Prostate gland (tissue), 2 donors: ENCODE measurements around the gene CAPN14. TPM values are rescaled to one million over a fixed set of nuclear protein-coding genes. Genes with fewer than 3 reads are reported as not detected.
A peak's percentile ranks its signal among the peaks of the same experiment; 100 is the strongest.

Source experiments
- DNase-seq: peaks from one replicate; pipeline ENCODE4 v3.0.0-alpha.2; 2019; ENCODE audit warnings: low spot score
- H3K27ac ChIP-seq, 2 donors: fragments of 200-600 bp; sonication (generic); 2 replicates each; pipeline ENCODE4 v1.5.1; 2017 to 2019
- H3K27me3 ChIP-seq: fragments of 200-600 bp; sonication (generic); replicated peaks from 2 replicates; pipeline ENCODE4 v1.5.1; 2019; ENCODE audit not compliant: insufficient read depth
- H3K36me3 ChIP-seq, 2 donors: fragments of 200-600 bp; sonication (generic); 1 replicate in 1 of 2; 2 replicates in 1 of 2; pipeline versions ENCODE4 v1.5.1 to v1.8.1; 2017 to 2019
- H3K4me1 ChIP-seq: fragments of 200-600 bp; sonication (generic); replicated peaks from 2 replicates; pipeline ENCODE4 v1.5.1; 2019
- H3K4me3 ChIP-seq, 2 donors: fragments of 200-600 bp; sonication (generic); 2 replicates each; pipeline ENCODE4 v1.5.1; 2017 to 2019
- H3K9me3 ChIP-seq: fragments of 200-600 bp; sonication (generic); 2 replicates; pipeline ENCODE4 v1.5.1; 2017
- POLR2A ChIP-seq: fragments of 450-650 bp; IDR thresholded peaks from one replicate; pipeline ENCODE4 v1.6.1; 2016; ENCODE audit warnings: antibody characterized with exemption, mild to moderate bottlenecking
- POLR2AphosphoS5 ChIP-seq: sonication (generic); formaldehyde crosslinking; IDR thresholded peaks from one replicate; pipeline ENCODE4 v1.6.1; 2017; ENCODE audit warnings: antibody characterized with exemption
- WGBS: methylation state at CpG from one replicate; pipeline ENCODE4 v1.1.5; 2018; 5-methylcytosine and 5-hydroxymethylcytosine counted together
- intact Hi-C: fragments of 100-400 bp; cut with DNase I; formaldehyde crosslinking; loops from one replicate; pipeline ENCODE4 v1.14.2; 2022
- total RNA-seq, 2 donors: library from RNA; depleted of rRNA; stranded (reverse); fragments of >200 nt; gene quantifications; one replicate each; pipeline ENCODE4 v1.1.0, GENCODE V29; 2016
- TF ChIP-seq, protein P1 (sequence below), 4 experiments: fragments of 200-600 bp in 2 of 4; fragments of 450-650 bp in 2 of 4; sonication (generic) in 2 of 4; IDR thresholded peaks; 1 replicate in 3 of 4; 2 replicates in 1 of 4; pipeline ENCODE4 v1.5.1; 2016 to 2019; ENCODE audit warnings: antibody characterized with exemption in 4 of 4, mild to moderate bottlenecking in 2 of 4, moderate library complexity in 2 of 4

Gene CAPN14
- total RNA-seq, 2 donors from 2014 or later = 0.27 to 0.80 TPM

GRCh38 chr2:31254237-31255203 lies 37.2 kb upstream of the CAPN14 start:
- H3K27me3 ChIP-seq = no peaks in the 10 kb centered on the region
- 51% methylated on average over 19 of the region's 19 CpGs for WGBS
- H3K4me3 ChIP-seq = no peak overlapping the region
- H3K9me3 ChIP-seq = no peaks in the 10 kb centered on the region
- DNase-seq = no peak
- no peak overlapping the region for H3K27ac ChIP-seq
- intact Hi-C loops = no loop called here
- TF ChIP-seq POLR2AphosphoS5 = no peak
- no peak for TF ChIP-seq POLR2A
- TF ChIP-seq, protein P1, sequence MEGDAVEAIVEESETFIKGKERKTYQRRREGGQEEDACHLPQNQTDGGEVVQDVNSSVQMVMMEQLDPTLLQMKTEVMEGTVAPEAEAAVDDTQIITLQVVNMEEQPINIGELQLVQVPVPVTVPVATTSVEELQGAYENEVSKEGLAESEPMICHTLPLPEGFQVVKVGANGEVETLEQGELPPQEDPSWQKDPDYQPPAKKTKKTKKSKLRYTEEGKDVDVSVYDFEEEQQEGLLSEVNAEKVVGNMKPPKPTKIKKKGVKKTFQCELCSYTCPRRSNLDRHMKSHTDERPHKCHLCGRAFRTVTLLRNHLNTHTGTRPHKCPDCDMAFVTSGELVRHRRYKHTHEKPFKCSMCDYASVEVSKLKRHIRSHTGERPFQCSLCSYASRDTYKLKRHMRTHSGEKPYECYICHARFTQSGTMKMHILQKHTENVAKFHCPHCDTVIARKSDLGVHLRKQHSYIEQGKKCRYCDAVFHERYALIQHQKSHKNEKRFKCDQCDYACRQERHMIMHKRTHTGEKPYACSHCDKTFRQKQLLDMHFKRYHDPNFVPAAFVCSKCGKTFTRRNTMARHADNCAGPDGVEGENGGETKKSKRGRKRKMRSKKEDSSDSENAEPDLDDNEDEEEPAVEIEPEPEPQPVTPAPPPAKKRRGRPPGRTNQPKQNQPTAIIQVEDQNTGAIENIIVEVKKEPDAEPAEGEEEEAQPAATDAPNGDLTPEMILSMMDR (IDR thresholded peaks at IDR 0.05) = no peak
- no peaks in the 10 kb centered on the region for H3K4me1 ChIP-seq
- no peaks in the 10 kb centered on the region for H3K36me3 ChIP-seq

- intact Hi-C loops = no loop called here
- DNase-seq = peak; percentile 33
- H3K27ac ChIP-seq = no peak overlapping the region
Observed at GRCh38 chr2:31253356-31254131, 36.2 kb upstream of the CAPN14 start.

DNA sequence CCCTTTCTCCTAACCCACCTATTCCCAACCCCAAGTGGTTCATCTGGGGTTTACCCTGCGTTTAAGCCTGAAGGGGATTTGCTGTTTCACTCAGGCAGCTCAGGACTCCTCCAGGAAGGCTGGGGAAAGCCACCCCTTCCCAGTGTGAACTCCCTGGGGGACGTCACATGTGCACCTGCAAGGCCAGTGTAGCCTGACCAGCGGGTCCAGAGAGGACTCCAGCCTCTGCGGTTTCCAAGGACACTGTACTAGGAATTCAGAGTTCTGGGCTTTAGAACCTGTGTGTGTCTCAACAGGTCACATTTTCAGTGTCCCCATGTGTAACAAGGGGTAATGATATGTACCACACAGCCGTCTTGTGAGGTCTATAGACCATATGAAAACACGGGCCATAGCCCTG lies 34.5 kb upstream of the CAPN14 start:
- H3K27me3 ChIP-seq = no peaks in the 10 kb centered on the region
- H3K4me3 ChIP-seq = no peak overlapping the region
- no peaks in the 10 kb centered on the region for H3K9me3 ChIP-seq
- no peak overlapping the region for H3K27ac ChIP-seq
- H3K36me3 ChIP-seq = no peaks in the 10 kb centered on the region
- TF ChIP-seq, protein P1 (IDR thresholded peaks at IDR 0.05) = no peak
- no peak for TF ChIP-seq POLR2AphosphoS5
- no peak for TF ChIP-seq POLR2A
- 95% methylated on average over 6 of the region's 6 CpGs for WGBS
- H3K4me1 ChIP-seq = no peaks in the 10 kb centered on the region
- intact Hi-C loops = no loop called here
- DNase-seq = no peak

More at GRCh38 chr2:31253356-31254131, 36.2 kb upstream of the CAPN14 start:
- H3K4me3 ChIP-seq = no peak overlapping the region
- no peaks in the 10 kb centered on the region for H3K36me3 ChIP-seq
- no peaks in the 10 kb centered on the region for H3K9me3 ChIP-seq
- 68% methylated on average over 13 of the region's 13 CpGs for WGBS
- no peaks in the 10 kb centered on the region for H3K27me3 ChIP-seq
- H3K4me1 ChIP-seq = no peaks in the 10 kb centered on the region
- no peak for TF ChIP-seq POLR2AphosphoS5
- TF ChIP-seq POLR2A = no peak
- TF ChIP-seq, protein P1 (IDR thresholded peaks at IDR 0.05) = no peak

GRCh38 chr2:31251018-31251417 lies 33.7 kb upstream of the CAPN14 start:
- no peak overlapping the region for H3K4me3 ChIP-seq
- intact Hi-C loops = no loop called here
- H3K27ac ChIP-seq = no peak overlapping the region
- TF ChIP-seq, protein P1 (IDR thresholded peaks at IDR 0.05) = no peak
- TF ChIP-seq POLR2A (no peak), POLR2AphosphoS5 (no peak)
- H3K36me3 ChIP-seq = no peaks in the 10 kb centered on the region
- no peak for DNase-seq
- no peaks in the 10 kb centered on the region for H3K4me1 ChIP-seq
- H3K27me3 ChIP-seq = no peaks in the 10 kb centered on the region
- 68% methylated on average over 3 of the region's 3 CpGs for WGBS
- no peaks in the 10 kb centered on the region for H3K9me3 ChIP-seq
